ENCODE results near the gene INPP5A. TPM values are rescaled to one million over a fixed set of nuclear protein-coding genes. Genes with fewer than 3 reads are reported as not detected.

Gene INPP5A
- total and polyA plus RNA-seq, 10 of the 15 experiments (the other 5 are each of a cell fraction or from before 2014, with no cell fraction given): 0.52 to 15.0 (median 6.3) TPM

GRCh38 chr10:132605390-132605789, 67.8 kb downstream of the INPP5A start (continued):
- TF ChIP-seq, protein P1, sequence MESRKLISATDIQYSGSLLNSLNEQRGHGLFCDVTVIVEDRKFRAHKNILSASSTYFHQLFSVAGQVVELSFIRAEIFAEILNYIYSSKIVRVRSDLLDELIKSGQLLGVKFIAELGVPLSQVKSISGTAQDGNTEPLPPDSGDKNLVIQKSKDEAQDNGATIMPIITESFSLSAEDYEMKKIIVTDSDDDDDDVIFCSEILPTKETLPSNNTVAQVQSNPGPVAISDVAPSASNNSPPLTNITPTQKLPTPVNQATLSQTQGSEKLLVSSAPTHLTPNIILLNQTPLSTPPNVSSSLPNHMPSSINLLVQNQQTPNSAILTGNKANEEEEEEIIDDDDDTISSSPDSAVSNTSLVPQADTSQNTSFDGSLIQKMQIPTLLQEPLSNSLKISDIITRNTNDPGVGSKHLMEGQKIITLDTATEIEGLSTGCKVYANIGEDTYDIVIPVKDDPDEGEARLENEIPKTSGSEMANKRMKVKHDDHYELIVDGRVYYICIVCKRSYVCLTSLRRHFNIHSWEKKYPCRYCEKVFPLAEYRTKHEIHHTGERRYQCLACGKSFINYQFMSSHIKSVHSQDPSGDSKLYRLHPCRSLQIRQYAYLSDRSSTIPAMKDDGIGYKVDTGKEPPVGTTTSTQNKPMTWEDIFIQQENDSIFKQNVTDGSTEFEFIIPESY (IDR thresholded peaks at IDR 0.05): no peak
- TF ChIP-seq SMAD5 (IDR thresholded peaks at IDR 0.05; ENCODE audit: low read depth) (no peak), KAT2A (conservative IDR thresholded peaks at IDR 0.05; ENCODE audit: control insufficient read depth, low read depth, low read length) (no peak)

- intact Hi-C loops (cut with micrococcal nuclease; ENCODE audit: unreplicated experiment): no loop called here
- WGBS (ENCODE audit: insufficient coverage, insufficient replicate concordance, low lambda C conversion rate, missing lambda C conversion rate): 80% methylated on average over 18 of the region's 28 CpGs
- no peaks in the 10 kb centered on the region for H4K20me1 ChIP-seq (ENCODE audit: control insufficient read depth, insufficient read depth)
- no peaks in the 10 kb centered on the region for H3K79me2 ChIP-seq (ENCODE audit: control insufficient read depth, insufficient read depth, low read length)
- TF ChIP-seq NR2F1 (conservative IDR thresholded peaks at IDR 0.05): no peak
- TF ChIP-seq, protein P2, sequence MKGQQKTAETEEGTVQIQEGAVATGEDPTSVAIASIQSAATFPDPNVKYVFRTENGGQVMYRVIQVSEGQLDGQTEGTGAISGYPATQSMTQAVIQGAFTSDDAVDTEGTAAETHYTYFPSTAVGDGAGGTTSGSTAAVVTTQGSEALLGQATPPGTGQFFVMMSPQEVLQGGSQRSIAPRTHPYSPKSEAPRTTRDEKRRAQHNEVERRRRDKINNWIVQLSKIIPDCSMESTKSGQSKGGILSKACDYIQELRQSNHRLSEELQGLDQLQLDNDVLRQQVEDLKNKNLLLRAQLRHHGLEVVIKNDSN (IDR thresholded peaks at IDR 0.05; ENCODE audit: borderline replicate concordance, extremely low read length, insufficient read depth, low read depth, low read length): no peak
- TF ChIP-seq, protein P3, sequence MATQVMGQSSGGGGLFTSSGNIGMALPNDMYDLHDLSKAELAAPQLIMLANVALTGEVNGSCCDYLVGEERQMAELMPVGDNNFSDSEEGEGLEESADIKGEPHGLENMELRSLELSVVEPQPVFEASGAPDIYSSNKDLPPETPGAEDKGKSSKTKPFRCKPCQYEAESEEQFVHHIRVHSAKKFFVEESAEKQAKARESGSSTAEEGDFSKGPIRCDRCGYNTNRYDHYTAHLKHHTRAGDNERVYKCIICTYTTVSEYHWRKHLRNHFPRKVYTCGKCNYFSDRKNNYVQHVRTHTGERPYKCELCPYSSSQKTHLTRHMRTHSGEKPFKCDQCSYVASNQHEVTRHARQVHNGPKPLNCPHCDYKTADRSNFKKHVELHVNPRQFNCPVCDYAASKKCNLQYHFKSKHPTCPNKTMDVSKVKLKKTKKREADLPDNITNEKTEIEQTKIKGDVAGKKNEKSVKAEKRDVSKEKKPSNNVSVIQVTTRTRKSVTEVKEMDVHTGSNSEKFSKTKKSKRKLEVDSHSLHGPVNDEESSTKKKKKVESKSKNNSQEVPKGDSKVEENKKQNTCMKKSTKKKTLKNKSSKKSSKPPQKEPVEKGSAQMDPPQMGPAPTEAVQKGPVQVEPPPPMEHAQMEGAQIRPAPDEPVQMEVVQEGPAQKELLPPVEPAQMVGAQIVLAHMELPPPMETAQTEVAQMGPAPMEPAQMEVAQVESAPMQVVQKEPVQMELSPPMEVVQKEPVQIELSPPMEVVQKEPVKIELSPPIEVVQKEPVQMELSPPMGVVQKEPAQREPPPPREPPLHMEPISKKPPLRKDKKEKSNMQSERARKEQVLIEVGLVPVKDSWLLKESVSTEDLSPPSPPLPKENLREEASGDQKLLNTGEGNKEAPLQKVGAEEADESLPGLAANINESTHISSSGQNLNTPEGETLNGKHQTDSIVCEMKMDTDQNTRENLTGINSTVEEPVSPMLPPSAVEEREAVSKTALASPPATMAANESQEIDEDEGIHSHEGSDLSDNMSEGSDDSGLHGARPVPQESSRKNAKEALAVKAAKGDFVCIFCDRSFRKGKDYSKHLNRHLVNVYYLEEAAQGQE (IDR thresholded peaks at IDR 0.05; ENCODE audit: low read depth, low read length): no peak
- TF ChIP-seq, protein P4, sequence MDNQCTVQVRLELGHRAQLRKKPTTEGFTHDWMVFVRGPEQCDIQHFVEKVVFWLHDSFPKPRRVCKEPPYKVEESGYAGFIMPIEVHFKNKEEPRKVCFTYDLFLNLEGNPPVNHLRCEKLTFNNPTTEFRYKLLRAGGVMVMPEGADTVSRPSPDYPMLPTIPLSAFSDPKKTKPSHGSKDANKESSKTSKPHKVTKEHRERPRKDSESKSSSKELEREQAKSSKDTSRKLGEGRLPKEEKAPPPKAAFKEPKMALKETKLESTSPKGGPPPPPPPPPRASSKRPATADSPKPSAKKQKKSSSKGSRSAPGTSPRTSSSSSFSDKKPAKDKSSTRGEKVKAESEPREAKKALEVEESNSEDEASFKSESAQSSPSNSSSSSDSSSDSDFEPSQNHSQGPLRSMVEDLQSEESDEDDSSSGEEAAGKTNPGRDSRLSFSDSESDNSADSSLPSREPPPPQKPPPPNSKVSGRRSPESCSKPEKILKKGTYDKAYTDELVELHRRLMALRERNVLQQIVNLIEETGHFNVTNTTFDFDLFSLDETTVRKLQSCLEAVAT (IDR thresholded peaks at IDR 0.05): no peak
- ChIA-PET POLR2A (no interaction called here), RAD21 (ENCODE audit: unreplicated experiment) (no interaction called here), CTCF (no interaction called here), SMC1A (ENCODE audit: uncharacterized antibody, unreplicated experiment) (no interaction called here)
- no peak overlapping the region for H3K4me3 ChIP-seq
- BruUV-seq (replicated peaks): no TSS peak
- H3K4me2 ChIP-seq (ENCODE audit: control insufficient read depth, insufficient read depth): no peak overlapping the region
- in situ Hi-C loops (cut with MboI): no loop called here
- H3K9ac ChIP-seq (ENCODE audit: control insufficient read depth, insufficient read depth, low read length): no peak overlapping the region
- H3K27ac ChIP-seq (ENCODE audit: control insufficient read depth, insufficient read depth): no peak overlapping the region
- H3K27me3 ChIP-seq (replicated peaks in 1 of 2; ENCODE audit: control insufficient read depth in 2 of 2, insufficient read depth in 2 of 2, low read length in 1 of 2): no peaks in the 10 kb centered on the region
- no peak overlapping the region for H2AFZ ChIP-seq (ENCODE audit: control insufficient read depth, low read depth, low read length)
- H3K36me3 ChIP-seq (ENCODE audit: control insufficient read depth in 2 of 2, insufficient read depth in 2 of 2, low read length in 1 of 2): no peaks in the 10 kb centered on the region; a peak in 1 of 4 replicates
- no peak for FAIRE-seq
- ATAC-seq: no peak
- H3K9me3 ChIP-seq (replicated peaks; ENCODE audit: control insufficient read depth, insufficient read depth, low read length): no peaks in the 10 kb centered on the region; the same call in 2 of the 3 replicates
- no peaks in the 10 kb centered on the region for H3K4me1 ChIP-seq (ENCODE audit: control insufficient read depth, insufficient read depth, low read length)
- no peak for DNase-seq (ENCODE audit: low read depth, low spot score)
Measured at GRCh38 chr10:132606031-132606491, 68.5 kb downstream of the INPP5A start.

Measured in GM12878 (cell line).